ENCODE measurements around the gene LIN7B. TPM values are rescaled to one million over a fixed set of nuclear protein-coding genes. Genes with fewer than 3 reads are reported as not detected.
A peak's percentile ranks its signal among the peaks of the same experiment; 100 is the strongest.

LIN7B gene
- total and polyA plus RNA-seq, 9 of the 15 experiments (the other 6 are each of a cell fraction or from before 2014, with no cell fraction given): 0.89 to 15.7 (median 4.0) TPM

GRCh38 chr19:49150106-49150943 lies 36.2 kb downstream of the LIN7B start:
- in situ Hi-C loops (cut with MboI): no loop called here
- H3K27ac ChIP-seq (ENCODE audit: extremely low read depth, low read depth, low read length): peak overlapping the region; percentile 89
- WGBS (ENCODE audit: insufficient coverage, low coverage, missing lambda C conversion rate): 0% methylated on average over 47 of the region's 75 CpGs
- BruUV-seq (replicated peaks): TSS peak; percentile 87
- no peaks in the 10 kb centered on the region for H3K9me1 ChIP-seq (ENCODE audit: control insufficient read depth, insufficient read depth, low read length)
- H3K27me3 ChIP-seq (ENCODE audit: control insufficient read depth in 2 of 2, insufficient read depth in 2 of 2, low read length in 2 of 2): no peaks in the 10 kb centered on the region
- FAIRE-seq (peak; percentile 85), ATAC-seq (peak; percentile 70), DNase-seq (ENCODE audit: extremely low read depth in 1 of 4, low spot score in 3 of 4) (peak; percentile 76 to 94 (median 84))
- peaks cover 42% of the 10 kb centered on the region; the same call in 2 of the 3 replicates for H3K79me2 ChIP-seq (ENCODE audit: control insufficient read depth, insufficient read depth, low read length)
- H3K9me3 ChIP-seq (replicated peaks; ENCODE audit: control insufficient read depth, insufficient read depth, low read depth, low read length): no peaks in the 10 kb centered on the region
- H3K36me3 ChIP-seq (ENCODE audit: control insufficient read depth, insufficient read depth, low read length): no peaks in the 10 kb centered on the region
- intact Hi-C loops (cut with micrococcal nuclease): loop anchor here (5.0 to 10.0 kb wide), 3 partner anchors 156 to 818 kb away; partner anchors contain the start of genes GYS1, RUVBL2 and SLC17A7
- H4K20me1 ChIP-seq (replicated peaks; ENCODE audit: control insufficient read depth, insufficient read depth, low read length): peaks cover 5% of the 10 kb centered on the region; the same call in 1 of the 2 replicates
- peak overlapping the region; percentile 54 for H3K4me3 ChIP-seq
- ChIA-PET CTCF (ENCODE audit: low intra/inter-chr PET ratio) (interaction anchor here (0.6 kb wide), 1 partner anchor 24 kb away, joined by 4 read pairs; no protein-coding TSS in a partner anchor), POLR2A (interaction anchor here (0.6 to 2.0 kb wide), 16 partner anchors 11 to 654 kb away, joined by 3 to 15 read pairs (median 4); partner anchors contain the start of genes CGB7 and LIN7B)
- peak overlapping the region; percentile 50 for H2AFZ ChIP-seq (ENCODE audit: low read depth, low read length)
- H3K4me1 ChIP-seq (replicated peaks in 1 of 2; ENCODE audit: control insufficient read depth in 2 of 2, insufficient read depth in 2 of 2, low read length in 2 of 2): peaks cover 44 to 89% of the 10 kb centered on the region in 2 experiments
- H3K4me2 ChIP-seq (ENCODE audit: insufficient read depth, low read length): peak overlapping the region; percentile 99
- peak overlapping the region; percentile 86 to 98 for H3K9ac ChIP-seq (ENCODE audit: insufficient read depth in 1 of 2, low read depth in 2 of 2, low read length in 2 of 2)
- TF ChIP-seq ETS1 (conservative IDR thresholded peaks at IDR 0.05; ENCODE audit: control insufficient read depth, low read depth, low read length) (0 out of 2 replicates have a peak, but pooled peaks have one; percentile 27), ATF1 (CRISPR knock-in tag; IDR thresholded peaks at IDR 0.05) (no peak), ATF1 (tag; IDR thresholded peaks at IDR 0.05) (peak; percentile 38), CREB1 (IDR thresholded peaks at IDR 0.05) (no peak; the same call in 1 of the 2 replicates), CREB1 (CRISPR knock-in tag; IDR thresholded peaks at IDR 0.05) (0 out of 2 replicates have a peak, but pooled peaks have one; percentile 12), RHOXF2B (CRISPR knock-in tag; conservative IDR thresholded peaks at IDR 0.05) (no peak), FOXM1 (IDR thresholded peaks at IDR 0.05; ENCODE audit: low read depth) (peak; percentile 90), FOXM1 (CRISPR knock-in tag; IDR thresholded peaks at IDR 0.05; ENCODE audit: low read depth) (no peak), FOXO4 (CRISPR knock-in tag; IDR thresholded peaks at IDR 0.05) (no peak), NKRF (IDR thresholded peaks at IDR 0.05; ENCODE audit: borderline replicate concordance) (peak; percentile 36; the same call in 1 of the 2 replicates), NRF1 (conservative IDR thresholded peaks at IDR 0.05 in 1 of 2, IDR thresholded peaks at IDR 0.05 in 1 of 2) (peak; percentile 77 to 80)
